GM23338 (cell line): ENCODE data around the gene UBAC2.

Source experiments
- CREB1 ChIP-seq: fragments of 250-450 bp; sonication (Bioruptor Pico); IDR thresholded peaks from 2 replicates; pipeline ENCODE4 v1.5.0; 2020; ENCODE audit warnings: low read depth, mild to moderate bottlenecking, moderate library complexity
- EZH2 ChIP-seq: fragments of 200-600 bp; sonication (generic); IDR thresholded peaks from one replicate; pipeline ENCODE4 v1.8.0; 2017; ENCODE audit warnings: antibody characterized with exemption, mild to moderate bottlenecking, low read depth; ENCODE audit not compliant: unreplicated experiment
- JUNB ChIP-seq: IDR thresholded peaks from one replicate; pipeline ENCODE4 v1.6.1; 2016; ENCODE audit warnings: antibody characterized with exemption; ENCODE audit not compliant: unreplicated experiment
- NANOG ChIP-seq: IDR thresholded peaks from 2 replicates; pipeline ENCODE4 v1.6.1; 2016; ENCODE audit warnings: antibody characterized with exemption, borderline replicate concordance
- POLR2AphosphoS5 ChIP-seq: IDR thresholded peaks from 2 replicates; pipeline ENCODE4 v1.6.1; 2016; ENCODE audit warnings: antibody characterized with exemption, low read depth
- ZNF114 ChIP-seq: fragments of 250-450 bp; sonication (Bioruptor Pico); IDR thresholded peaks from 2 replicates; pipeline ENCODE4 v1.5.0; 2020; ENCODE audit warnings: mild to moderate bottlenecking, moderate library complexity
- TF ChIP-seq, protein P1 (sequence below), 2 experiments: fragments of 200-600 bp in 1 of 2; sonication (generic) in 1 of 2; conservative IDR thresholded peaks; 2 replicates each; pipeline versions ENCODE4 v1.5.1 to v1.6.1; 2016 to 2017; ENCODE audit warnings: antibody characterized with exemption in 2 of 2, low read depth in 2 of 2, mild to moderate bottlenecking in 2 of 2, moderate library complexity in 1 of 2

DNA sequence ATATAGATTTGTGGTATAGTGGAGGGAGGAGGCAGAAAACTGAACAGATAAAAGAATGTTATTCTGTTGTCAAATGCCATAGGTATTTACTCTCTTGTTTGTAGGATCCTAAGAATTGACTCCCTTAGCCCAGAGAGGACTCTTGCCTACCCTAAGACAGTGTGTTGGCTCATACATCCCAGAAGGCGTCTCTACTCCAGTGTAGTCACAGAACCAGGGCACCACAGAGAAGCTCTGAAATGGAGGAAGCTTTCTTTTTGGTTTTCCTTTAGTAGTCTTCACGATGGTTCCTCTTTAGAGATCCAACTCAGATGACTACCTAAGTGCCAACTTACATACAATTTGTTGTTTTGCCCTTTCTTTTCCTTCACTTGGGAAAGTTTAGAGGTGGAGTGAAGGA is 92.5 kb downstream of the UBAC2 start:
- TF ChIP-seq, protein P1, sequence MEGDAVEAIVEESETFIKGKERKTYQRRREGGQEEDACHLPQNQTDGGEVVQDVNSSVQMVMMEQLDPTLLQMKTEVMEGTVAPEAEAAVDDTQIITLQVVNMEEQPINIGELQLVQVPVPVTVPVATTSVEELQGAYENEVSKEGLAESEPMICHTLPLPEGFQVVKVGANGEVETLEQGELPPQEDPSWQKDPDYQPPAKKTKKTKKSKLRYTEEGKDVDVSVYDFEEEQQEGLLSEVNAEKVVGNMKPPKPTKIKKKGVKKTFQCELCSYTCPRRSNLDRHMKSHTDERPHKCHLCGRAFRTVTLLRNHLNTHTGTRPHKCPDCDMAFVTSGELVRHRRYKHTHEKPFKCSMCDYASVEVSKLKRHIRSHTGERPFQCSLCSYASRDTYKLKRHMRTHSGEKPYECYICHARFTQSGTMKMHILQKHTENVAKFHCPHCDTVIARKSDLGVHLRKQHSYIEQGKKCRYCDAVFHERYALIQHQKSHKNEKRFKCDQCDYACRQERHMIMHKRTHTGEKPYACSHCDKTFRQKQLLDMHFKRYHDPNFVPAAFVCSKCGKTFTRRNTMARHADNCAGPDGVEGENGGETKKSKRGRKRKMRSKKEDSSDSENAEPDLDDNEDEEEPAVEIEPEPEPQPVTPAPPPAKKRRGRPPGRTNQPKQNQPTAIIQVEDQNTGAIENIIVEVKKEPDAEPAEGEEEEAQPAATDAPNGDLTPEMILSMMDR (conservative IDR thresholded peaks at IDR 0.05; ENCODE audit: low read depth in 2 of 2): no peak
- no peak for TF ChIP-seq EZH2
- TF ChIP-seq ZNF114 (CRISPR knock-in tag): no peak
- no peak for TF ChIP-seq JUNB
- no peak for TF ChIP-seq POLR2AphosphoS5
- TF ChIP-seq CREB1 (CRISPR knock-in tag): no peak
- no peak for TF ChIP-seq NANOG
